HG03066 (cell line): ENCODE measurements around the gene TSNAX.
"Not testable (repeated sequence)": the region's sequence is repeated elsewhere in the genome, so short reads cannot be mapped to it uniquely, and the experiment has no call there.

Source experiments
- ATAC-seq: cut with Tn5 transposase; IDR thresholded peaks from one replicate; pipeline ENCODE4 v1.9.1; 2021; ENCODE audit warnings: low read depth; ENCODE audit not compliant: unreplicated experiment

The TSNAX gene

DNA sequence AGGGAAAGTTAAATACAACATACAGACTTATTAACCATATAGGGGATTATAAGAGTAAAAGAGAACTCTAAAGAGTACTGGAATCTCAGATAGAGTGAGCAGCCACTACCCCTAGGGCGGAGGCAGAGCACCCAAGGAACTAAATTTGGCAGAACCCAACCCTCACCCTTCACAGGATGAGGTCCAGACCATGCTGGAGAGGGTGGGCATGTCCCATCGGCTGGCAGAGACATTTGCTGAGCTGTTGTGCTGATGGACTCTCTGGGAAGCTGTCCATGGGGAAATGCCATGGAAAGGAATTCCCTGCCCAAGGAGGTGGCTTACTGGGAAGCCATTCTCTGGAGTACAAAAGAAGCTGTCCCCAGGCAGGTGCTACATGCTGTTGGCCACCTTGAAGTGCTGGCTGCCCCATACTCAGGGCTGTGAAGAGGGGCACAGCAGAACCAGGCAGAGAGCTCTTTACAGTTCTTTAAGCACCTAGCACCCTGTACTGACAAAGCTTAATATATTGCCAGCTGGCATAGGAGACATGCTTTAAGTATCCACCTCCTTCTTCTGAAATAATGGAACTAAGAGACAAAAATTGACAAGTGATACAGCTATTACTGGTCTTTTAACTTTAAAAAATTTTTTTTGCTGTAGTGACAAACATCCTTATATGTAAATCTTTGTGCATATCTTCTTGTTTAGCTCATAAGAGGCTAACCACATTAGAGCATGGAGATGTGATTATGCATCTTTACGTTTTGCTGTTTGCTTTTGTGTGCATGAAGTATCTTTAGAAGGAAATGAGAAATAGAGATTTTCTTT, 29.6 kb downstream of the TSNAX start:
- no peak for ATAC-seq

DNA sequence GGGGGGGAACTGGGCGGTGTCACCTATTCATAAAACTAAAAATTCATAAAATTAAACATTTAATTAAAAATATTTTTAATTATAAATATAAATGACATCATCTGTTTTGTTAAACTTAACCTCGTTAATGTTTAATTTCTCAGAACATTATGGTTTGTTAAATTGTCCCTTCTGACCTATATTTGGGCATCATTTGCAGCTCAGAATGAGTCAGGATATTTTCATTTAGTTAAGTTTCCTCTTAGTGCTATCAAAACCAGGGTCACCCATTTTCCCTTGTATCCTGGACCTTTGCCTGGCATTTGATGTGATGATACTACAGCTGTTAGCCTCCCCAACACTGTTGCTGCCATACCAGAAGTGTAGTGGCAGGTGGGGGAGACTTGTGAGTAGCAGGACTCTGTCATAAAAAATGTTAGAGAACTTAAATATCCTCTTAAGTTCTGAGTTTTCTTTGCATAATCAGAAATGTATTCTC, 30.3 kb downstream of the TSNAX start:
- ATAC-seq: no peak

DNA sequence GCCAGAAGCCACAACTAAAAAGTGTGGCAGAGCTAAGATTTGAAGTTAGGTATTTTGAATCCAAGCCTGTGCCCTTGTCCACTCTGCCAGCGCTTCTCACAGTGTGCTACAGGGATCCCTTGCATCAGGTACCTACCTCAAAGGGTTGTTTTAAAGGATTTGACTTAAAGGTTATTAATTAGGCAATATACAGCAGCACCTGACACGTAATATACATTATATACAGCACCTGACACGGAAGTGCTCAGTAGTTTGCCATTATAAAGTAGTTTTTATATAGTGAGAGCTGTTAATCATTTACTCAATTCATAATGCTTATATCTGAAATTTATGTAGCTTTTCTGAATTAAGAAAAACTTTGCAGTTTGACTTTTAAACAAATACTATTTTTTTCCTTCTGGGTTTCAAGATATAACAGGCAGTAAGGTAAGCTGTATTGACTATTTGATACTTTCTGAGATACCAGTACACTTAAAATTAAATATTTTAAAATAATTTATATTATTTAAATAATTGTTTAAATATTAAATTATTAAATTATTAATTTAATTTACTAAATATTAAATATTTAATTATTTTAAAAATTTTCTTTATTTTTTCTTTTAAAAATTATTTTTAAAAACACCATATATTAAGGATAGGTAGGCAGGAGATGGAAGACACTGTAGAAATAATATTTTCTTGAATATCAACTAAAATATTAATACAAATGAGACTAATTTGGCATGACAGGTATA, 33.3 kb downstream of the TSNAX start:
- no peak for ATAC-seq

DNA sequence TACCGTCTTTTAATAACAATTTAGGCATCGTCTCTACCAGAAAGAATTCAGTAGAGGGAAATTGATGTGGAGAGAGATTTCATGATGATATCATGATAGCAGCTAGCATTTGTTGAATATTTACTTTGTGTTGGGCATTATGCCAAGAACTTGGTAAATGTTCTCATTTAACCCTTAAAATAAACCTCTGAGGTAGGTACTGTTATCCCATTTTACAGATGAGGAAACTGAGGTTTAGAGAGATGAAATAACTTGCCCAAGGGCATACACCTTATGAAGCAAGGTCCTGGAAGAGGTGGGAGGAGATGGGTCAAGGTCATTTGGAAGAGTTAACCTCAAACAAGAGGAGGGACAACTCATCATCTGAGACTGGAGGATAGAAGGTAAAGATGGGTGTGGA, 34.8 kb downstream of the TSNAX start:
- no peak for ATAC-seq

DNA sequence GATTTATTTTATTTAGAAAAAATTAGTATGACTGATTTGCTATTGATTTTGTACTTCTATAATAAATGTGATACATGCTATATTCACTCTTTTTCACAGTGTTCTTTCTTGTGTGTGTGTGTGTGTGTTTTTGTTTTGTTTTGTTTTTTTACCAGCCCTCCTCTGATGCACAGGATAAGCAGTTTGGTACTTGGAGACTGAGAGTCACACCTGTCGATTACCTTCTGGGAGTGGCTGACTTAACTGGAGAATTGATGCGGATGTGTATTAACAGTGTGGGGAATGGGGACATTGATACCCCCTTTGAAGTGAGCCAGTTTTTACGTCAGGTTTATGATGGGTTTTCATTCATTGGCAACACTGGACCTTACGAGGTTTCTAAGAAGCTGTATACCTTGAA, 35.9 kb downstream of the TSNAX start:
- no peak for ATAC-seq

DNA sequence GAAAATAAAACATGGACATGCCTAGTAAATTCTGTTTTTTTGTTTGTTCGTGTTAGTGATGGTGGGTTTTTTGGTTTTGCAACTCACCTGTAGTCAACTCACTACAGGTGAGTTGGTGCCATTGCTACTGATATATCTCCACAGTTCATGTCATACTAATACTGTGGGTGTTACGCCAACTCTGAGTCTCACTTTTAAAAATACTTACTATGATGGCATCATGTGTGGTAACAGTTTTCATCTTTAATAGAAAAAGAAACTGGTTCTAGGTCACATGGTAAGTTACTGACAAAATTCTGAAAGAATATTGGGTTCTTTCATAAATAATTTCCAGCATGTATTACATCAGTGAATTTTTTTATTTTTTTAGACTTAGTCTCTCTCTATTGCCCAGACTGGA, 38.0 kb downstream of the TSNAX start:
- no peak for ATAC-seq

DNA sequence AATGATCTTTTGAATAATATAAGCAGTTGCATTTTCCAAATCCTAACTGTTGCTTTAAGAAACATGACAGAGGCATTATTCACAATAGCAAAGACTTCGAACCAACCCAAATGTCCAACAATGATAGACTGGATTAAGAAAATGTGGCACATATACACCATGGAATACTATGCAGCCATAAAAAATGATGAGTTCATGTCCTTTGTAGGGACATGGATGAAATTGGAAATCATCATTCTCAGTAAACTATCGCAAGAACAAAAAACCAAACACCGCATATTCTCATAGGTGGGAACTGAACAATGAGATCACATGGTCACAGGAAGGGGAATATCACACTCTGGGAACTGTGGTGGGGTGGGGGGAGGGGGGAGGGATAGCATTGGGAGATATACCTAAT, 41.8 kb downstream of the TSNAX start:
- ATAC-seq: not testable (repeated sequence)

DNA sequence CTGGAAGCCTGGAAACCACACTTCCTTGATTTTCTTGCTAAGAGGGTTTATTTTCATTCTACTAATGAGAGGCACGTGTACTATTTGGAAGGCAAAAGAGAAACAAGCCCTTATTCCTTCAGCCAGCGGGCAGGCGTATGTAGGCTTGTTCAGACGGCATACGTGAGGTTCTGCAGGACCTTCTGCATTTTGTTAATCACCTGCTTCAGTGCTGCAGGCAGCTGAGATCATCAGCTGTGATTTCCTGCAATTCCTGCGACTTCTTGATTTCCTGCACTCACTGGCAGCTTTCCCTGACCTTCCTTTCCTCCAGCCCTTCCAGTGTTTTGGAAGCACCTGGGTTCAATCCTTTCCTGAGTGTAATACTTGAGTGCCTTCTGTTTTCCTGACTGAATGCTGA, 43.4 kb downstream of the TSNAX start:
- ATAC-seq: no peak

DNA sequence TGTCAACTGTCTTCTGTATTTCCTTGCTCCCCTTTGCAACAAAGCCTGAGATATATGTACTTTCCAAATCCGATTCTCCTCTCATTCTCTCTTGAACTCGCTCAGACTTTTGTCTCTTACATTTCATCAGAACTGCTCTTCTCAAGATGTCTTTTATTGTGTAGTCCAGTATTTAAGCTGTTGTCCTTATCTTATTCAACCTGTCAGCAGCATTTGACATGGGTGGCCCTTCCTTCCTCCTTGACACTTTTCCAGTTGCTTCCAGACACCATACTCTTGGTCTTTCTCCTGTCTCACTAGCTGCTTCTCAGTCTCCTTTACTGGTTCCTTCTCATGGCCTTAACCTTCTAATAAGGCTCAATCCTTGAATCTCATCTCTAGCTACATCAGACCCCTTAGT, 47.0 kb downstream of the TSNAX start:
- ATAC-seq: no peak

DNA sequence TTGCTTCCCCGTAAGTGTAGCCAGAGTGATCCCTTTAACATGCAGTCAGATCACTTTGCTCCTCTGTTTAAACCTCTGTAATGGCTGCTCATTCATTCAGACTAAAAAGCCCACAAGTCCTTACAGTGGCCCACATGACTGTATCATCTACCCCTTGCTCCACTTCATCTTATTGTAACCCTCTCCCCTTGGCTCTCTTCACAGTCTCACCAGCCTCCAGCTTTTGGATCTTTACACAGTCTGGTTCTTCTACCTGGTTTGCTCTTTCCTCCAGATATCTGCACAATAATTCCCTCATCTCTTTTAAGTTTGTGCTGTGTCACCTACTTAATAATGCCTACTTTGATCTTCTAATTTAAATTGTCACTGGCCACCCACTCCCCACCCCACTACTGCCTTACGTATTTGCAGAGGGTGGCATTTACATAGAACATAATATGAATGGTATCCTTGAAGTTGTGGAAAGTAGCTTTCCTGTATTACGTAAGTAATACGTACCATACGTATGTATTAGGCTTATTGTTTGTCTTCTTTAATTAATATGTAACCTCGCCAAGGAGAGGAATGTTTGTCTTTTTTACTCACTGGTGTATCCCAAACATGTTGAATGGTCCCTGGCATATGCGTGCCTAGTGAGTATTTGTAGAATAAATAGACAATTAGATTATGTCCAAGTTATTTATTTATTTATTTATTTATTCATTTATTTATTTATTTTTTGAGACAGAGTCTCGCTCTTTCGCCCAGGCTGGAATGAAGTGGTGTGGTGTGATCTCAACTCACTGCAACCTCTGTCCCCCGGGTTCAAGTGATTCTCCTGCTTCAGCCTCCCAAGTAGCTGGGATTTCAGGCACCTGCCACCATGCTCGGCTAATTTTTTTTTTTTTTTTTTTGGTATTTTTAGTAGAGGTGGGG, 48.6 kb downstream of the TSNAX start:
- no peak for ATAC-seq

DNA sequence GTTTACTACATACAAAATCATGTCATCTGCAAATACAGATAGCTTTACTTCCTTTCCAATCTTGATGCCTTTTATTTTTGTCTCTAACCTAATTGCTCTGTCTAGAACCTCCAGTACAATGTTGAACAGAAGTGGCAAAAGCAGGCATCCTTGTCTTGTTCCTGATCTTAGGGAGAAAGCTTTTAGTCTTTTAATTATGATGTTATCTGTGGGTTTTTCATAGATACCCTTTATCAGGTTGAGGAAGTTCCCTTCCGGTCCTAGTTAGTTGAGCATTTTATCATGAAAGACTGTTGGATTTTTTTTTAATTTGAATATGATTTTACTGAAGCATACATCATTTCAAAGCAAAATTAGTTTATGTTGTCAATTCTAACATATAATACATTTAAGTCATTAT, 52.4 kb downstream of the TSNAX start:
- ATAC-seq: no peak

DNA sequence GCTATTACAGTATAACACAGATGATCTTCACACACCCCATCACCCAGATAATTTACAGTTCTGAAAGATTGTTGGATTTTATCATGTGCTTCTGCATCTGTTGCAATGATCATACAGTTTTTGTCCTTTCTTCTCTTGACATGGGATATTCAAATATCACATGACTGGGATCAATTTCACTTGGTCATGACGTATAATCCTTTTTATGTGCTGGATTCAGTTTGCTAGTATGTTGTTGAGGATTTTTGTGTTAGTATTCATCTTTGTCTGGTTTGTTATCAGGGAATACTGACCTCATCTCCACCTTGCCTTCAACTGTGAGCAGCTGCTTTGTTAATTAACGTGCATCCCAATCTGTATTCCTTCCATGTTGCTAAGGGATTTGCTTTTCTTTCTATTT, 53.4 kb downstream of the TSNAX start:
- no peak for ATAC-seq

DNA sequence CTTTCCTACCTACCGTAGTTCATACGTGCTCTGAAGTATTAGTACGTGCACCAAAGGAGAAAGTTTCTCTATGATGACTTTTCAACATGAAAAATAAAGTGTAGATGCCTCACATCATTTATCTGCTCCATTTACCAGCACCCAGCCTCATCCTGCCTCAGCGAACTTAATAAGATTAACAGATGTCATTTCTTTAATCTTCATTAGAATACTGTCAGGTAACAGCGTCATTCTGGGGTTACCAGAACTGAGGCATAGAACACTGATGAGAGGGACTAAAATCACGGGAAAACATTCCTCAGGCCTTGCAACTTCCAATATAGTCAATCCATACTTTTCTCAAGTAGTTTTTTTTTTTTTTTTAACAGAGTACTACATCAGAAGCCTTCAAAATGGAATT, 54.9 kb downstream of the TSNAX start:
- no peak for ATAC-seq

DNA sequence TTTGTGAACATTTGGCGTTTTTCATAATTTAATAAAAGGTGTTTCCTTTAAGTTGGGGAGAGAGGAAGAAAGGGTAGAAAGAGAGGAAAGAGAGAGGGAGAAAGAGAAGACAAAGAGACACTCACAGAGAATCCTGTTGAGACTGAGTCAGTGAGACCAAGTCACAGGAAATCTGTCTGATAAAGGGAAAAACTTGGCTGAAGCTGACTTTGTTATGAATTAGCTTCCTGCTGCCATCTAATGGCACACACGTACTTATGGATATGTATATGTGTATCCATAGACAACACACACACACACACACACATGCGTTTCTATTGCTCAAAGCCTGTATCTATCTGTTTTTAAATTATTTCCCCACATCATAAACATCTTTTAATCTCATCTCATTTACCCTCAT, 55.6 kb downstream of the TSNAX start:
- ATAC-seq: no peak

DNA sequence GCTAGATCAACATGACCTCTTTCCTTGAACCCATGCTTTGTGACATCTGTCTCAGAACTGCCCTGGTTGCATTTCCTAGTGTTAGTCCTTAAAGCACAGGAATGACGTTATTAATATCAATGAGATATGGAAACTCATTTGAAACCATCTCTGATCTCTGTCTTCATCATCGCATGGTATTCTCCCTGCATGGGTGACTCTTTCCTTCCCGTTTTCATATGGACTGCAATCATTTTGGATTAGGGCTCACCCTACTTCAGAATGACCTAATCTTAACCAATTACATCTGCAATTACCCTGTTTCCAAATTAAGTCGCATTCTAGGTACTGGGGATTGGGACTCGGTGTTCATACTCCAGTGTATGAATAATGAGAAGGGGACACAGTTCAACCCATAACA, 56.5 kb downstream of the TSNAX start:
- ATAC-seq: no peak

DNA sequence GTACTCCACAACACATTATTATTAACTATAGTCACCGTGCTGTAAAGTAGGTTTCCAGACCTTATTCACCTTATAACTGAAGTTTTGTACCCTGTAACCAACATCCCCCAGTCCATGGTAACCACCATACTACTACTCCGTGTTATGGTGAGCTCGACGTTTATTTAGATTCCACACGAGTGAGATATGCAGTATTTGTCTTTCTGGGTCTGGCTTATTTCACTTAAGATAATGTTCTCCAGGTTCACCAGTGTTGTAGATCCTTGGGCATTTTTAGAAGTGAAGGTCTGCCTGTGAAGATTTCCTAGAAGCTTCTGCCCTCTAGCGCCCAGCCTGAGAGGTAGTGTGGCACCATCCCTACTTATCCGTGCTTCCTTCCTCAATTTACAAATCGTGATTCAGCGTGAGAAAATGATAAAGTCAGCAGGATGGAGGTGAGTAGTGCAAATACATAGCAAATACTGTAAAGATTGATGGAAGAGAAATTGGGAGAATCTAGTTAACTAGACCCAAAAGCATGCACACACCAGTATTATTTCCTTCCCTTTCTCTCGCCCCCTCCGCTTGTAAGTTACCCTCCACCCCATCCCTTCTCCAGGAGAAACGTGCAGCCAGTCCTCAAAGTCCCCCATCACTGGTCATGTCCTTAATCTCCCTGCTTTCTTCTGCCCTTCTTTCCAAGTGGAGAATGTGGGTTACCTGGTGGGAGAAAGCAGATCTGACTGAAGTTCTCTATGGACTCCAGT, 62.2 kb downstream of the TSNAX start:
- ATAC-seq: peak; percentile 73

DNA sequence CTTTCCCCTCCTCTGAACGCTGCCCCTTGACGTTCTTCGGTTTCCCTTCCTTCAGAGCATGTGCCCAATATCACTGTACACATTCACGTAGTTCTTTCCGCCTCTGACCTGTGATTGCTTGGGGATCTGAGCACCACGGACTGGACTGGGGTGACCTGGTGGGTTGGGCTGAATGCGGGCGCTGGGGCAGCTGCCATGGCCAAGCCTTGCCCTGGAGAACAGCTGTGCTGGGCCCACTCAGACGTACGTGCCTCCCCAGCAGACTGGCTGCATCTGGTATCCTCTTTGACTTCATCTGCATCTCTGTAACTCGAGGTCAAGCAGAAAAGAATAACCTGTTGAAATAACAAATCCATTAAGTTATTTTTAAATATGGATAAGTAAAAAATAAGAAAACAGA, 63.0 kb downstream of the TSNAX start:
- ATAC-seq: no peak

DNA sequence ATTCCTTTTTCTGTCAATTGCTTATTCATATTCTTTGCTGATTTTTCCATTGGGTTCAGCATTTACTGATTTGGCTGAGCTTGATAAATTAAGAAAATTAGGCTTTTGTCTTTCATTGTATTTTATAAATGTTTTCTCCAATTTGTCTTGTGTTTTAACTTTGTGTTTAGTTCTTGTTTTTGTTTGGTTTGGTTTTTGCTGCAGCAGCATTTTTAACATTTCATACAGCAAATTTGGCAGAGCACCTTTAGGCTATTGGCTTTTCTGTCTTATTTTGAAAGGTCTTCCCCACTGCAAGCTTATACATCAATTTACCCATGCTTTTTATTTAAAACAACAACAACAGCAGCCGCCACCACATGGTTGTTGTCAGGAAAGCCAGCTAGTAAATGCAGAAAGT, 64.3 kb downstream of the TSNAX start:
- ATAC-seq: no peak

DNA sequence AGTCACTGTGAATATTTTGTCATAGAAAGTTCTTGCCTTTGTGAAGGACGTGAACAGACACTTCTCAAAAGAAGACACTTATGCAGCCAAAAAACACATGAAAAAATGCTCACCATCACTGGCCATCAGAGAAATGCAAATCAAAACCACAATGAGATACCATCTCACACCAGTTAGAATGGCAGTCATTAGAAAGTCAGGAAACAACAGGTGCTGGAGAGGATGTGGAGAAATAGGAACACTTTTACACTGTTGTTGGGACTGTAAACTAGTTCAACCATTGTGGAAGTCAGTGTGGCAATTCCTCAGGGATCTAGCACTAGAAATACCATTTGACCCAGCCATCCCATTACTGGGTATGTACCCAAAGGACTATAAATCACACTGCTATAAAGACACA, 64.8 kb downstream of the TSNAX start:
- not testable (repeated sequence) for ATAC-seq

DNA sequence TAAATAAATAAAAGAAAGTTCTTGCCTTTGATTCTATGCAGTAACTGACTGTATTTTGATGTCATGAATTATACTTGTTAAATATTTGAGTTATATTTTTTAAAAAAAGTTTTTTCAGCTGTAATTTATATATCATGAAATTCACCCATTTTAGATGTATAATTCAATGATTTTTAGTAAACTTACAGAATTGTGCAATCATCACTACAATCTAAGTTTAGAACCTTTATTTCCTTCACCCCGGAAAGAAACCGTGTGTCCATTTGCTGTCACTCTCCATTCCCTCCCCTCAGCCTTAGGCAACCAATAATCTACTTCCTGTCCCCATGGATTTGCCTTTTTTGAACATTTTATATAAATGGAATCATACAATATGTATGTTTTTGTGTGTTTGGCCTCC, 65.7 kb downstream of the TSNAX start:
- no peak for ATAC-seq
